ENCODE results near the gene KCNJ10.

Gene KCNJ10

DNA sequence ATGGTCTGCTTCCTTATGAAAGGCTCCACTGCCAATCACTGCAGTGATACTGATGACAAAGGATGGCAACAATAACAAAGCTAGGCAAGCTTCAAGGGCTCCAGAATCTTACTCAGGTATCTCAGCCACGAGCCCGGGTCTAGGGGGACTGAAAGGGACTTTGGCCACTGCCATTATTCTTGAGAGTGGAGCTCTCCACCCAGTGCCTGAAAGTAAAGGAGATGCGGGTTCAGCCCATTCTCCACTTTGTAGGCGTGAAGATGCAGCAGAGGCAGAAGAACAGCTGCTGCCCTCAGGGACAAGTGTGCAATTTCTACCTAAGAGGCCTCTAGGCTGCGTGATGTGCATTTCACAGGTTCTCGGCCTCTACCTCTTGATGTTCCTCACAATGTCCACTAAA, 84.5 kb downstream of the KCNJ10 start:
- no peak for DNase-seq

GRCh38 chr1:159983681-159984080, 86.3 kb downstream of the KCNJ10 start:
- no peak for DNase-seq

- DNase-seq: no peak
Measured at GRCh38 chr1:159982280-159982679, 87.7 kb downstream of the KCNJ10 start.

GRCh38 chr1:159981351-159982055, 88.5 kb downstream of the KCNJ10 start:
- DNase-seq: no peak

- no peak for DNase-seq
Measured at GRCh38 chr1:159980786-159981185, 89.2 kb downstream of the KCNJ10 start.

DNA sequence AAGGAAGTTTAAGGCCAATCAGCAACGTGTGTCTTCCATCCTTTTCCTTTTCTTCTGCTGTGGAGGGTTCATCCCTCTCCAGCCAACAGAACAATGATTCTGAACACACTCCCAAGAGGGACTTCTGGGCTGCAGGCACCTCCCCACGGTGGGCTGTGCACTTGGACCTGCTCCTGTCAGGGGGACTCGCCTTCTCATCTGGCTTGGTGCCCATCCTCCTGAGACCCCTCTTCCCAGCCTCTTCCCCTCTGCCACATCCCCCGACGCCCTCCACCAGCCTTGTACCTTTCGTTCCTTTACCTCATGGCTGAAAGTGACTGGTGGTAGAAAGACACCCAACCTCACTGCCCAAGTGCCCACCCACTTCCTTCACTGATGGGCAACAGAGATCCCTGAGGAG, 89.9 kb downstream of the KCNJ10 start:
- no peak for DNase-seq

- no peak for DNase-seq
Measured at GRCh38 chr1:159979257-159979656, 90.7 kb downstream of the KCNJ10 start.

- no peak for DNase-seq
Measured at GRCh38 chr1:159978107-159978398, 91.9 kb downstream of the KCNJ10 start.

DNA sequence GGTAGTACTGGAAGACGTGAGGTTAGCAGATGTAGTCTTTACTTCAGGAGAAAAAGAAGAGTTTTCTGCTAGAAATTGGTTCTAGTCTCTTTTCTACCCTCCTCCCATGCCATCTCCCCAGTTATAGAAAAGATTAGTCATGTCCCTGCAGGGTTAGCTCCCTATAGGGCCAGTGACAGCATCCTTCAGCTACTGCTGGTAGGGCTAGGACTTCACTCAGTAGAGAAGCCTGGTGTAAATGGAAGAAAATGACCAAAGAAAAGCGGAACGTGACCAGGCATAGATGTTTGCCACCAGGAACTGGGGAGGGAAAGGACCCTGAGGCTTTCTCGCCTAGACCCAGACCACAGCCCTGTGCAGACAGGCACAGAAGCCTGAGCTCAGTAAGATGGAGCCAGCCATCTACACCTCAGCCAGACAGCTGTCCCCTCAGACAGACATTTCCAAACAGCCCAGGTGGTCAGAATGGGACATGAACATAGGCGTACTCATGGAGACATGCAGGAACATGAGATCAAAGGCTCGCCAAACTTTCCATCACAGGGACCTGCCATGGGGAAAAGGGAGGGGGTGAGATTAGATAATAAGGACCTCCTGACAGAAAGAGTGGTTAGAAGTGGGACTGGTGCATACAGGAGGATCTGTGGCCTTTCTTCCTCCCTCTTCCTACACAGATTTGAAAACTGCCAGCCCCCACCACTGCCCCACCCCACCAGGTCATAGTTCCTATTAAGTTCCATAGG, 92.4 kb downstream of the KCNJ10 start:
- no peak for DNase-seq

DNA sequence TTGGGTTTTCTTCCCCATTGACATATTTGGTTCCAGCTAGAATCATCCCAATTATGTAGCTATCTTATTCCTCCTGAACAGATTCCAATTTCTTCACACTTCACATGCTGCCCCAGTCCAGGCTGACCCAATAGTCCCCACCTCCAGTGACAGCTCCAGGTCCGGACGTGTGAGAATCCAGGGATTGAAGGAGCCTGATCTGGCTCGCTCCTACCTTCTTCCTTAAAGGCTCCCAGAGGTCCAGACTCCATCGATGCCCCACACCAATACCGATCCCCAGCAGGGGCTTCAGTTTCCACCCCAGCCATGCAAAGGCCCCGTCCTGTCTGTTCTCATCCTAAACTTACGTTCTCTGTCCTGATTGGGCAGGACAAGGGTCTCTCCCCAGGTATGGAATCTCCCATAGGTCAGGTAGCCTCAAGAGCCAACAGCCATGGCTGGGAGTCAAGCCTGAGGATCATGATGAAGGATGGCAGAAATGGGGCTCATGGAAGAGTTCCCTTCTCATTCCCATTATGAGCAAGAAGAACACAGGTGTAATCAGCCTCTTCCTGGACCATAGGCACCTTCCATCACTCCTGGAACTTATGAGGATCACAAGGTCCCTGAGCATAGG, 95.5 kb downstream of the KCNJ10 start:
- no peak for DNase-seq

GRCh38 chr1:159973350-159973940, 96.5 kb downstream of the KCNJ10 start:
- no peak for DNase-seq

- no peak for DNase-seq
Measured at GRCh38 chr1:159972443-159973205, 97.3 kb downstream of the KCNJ10 start.

GRCh38 chr1:159970932-159971342, 99.0 kb downstream of the KCNJ10 start:
- DNase-seq: no peak

- DNase-seq: no peak
Measured at GRCh38 chr1:159968901-159969300, 101.1 kb downstream of the KCNJ10 start.

GRCh38 chr1:159965263-159965662, 104.7 kb downstream of the KCNJ10 start:
- DNase-seq: no peak

DNA sequence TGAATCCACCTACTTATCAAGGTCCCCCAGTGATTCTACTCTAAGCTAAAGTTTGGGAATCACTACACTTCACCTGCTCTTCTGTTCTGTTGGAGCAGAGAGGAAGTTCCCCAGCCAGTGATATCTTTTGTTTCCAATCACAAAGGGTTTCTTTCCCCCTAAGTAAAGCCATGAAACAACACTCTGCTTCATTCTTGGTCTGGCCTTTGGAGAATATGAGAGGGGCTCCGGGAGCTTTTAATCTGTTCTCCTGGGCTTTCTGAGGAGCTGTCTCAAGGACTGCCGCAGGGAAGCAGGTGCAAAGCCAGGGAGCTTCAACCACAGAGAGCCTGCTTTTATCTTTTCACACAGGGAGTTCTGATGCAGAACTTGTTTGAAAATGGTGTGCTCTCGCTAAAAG, 105.8 kb downstream of the KCNJ10 start:
- no peak for DNase-seq

- DNase-seq: no peak
Measured at GRCh38 chr1:159962176-159962575, 107.8 kb downstream of the KCNJ10 start.

- no peak for DNase-seq
Measured at GRCh38 chr1:159961636-159962035, 108.3 kb downstream of the KCNJ10 start.

GRCh38 chr1:159960721-159961381, 109.1 kb downstream of the KCNJ10 start:
- no peak for DNase-seq

DNA sequence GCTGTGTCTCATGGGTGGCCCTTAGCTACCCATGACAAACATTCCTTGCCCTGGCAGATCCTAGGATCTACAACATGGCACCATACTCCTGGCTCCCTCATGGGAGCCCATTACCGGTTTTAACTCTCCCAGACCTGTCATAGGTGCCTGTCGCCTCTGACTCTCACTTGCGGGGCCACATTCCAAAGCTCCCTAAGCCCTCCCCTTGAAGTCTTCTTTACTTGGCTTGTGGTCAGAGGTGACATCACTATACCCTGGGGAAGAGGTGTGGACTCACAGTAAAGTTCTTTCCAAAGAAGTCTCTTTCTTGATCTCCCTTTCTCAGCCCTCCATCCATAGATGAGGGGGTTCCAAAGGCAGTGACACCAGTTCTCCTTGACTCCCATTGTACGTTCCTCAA, 110.5 kb downstream of the KCNJ10 start:
- no peak for DNase-seq

GRCh38 chr1:159958719-159959380, 111.1 kb downstream of the KCNJ10 start:
- DNase-seq: no peak

DNA sequence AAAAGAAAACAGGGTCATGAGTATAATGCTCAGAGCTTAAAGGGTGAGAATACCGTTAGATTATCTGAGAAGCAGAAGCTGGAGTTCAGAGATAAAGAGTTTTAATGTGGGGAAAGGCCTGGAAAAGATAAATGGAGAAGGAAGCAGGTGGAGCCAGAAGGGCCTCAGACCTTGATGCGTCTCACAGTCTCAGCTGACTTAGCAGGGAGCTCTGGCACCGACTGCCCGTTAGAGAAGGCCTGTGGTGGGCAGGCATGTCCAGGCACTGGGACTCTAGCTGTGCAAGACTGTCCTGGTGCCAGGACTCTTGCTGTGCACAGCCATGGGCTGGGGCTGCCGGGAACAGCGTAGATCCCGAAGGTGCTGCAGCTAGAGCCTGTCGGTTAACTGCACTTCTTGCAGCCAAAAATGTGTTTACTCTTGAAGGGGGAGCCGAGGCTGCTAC, 112.1 kb downstream of the KCNJ10 start:
- DNase-seq: peak; percentile 53

Data from NCI-H345 (cell line).